Glomerular visceral epithelial cell (primary cell): ENCODE results near the gene IPCEF1.

Experiments used
- DNase-seq: peaks from one replicate; pipeline ENCODE4 v3.0.0-alpha.2; 2016; ENCODE audit errors: extremely low spot score

Gene IPCEF1

GRCh38 chr6:154356690-154357089 lies at the start of gene IPCEF1:
Gene IPCEF1 (minus strand): TSS chr6:154356803. CDS start chr6:154265947, 90,856 bp downstream.
- no peak for DNase-seq

GRCh38 chr6:154406301-154406700 lies 49.7 kb upstream of the IPCEF1 start:
- DNase-seq, result no peak

GRCh38 chr6:154404791-154405400 lies 48.3 kb upstream of the IPCEF1 start:
- DNase-seq, result peak; percentile 46

GRCh38 chr6:154403788-154404187 lies 47.2 kb upstream of the IPCEF1 start:
- DNase-seq, result peak; percentile 87

GRCh38 chr6:154402081-154402780 lies 45.6 kb upstream of the IPCEF1 start:
- no peak for DNase-seq

- DNase-seq, result no peak
Observed at GRCh38 chr6:154399097-154399496, 42.5 kb upstream of the IPCEF1 start.

- DNase-seq, result no peak
Observed at GRCh38 chr6:154397491-154398195, 41.0 kb upstream of the IPCEF1 start.

- DNase-seq, result no peak
Observed at GRCh38 chr6:154395878-154396277, 39.3 kb upstream of the IPCEF1 start.

DNA sequence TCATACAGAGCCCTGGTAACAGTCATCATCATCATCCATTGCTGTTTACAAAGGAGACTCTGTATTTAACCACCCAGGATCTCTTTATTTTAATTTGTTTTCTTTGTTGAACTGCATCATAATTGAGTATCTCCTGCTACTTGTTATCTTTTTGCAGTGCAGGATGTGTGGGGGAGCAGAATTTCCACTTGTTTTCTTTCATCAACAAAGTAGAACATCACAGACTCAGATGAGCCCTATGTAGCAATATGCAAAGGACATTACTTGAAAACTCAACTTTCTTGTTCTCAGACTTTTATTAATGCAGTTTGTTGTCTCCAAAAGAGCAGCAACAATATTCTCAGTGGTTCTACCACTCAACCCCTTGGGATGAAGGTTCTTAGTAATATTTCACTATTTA lies 38.7 kb upstream of the IPCEF1 start:
- DNase-seq, result no peak

DNA sequence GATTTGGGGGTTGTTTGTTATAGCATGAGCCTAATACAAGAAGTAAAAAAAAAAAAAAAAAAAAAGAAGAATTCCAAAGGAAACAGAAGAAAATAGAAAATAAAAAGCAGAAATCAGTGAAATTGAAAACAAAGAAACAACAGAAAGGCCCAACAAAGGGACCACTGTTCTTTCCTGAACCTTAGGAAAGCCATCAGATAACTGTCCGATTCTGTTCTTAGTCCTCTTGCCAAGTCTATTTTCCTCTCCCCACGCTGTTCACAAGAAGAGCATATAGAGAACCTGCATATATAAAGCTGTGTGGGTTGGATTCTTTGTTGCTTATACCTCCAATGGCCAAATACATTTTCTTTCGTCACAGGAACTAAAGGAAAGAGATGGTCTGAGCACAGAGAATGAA lies 38.0 kb upstream of the IPCEF1 start:
- DNase-seq, result no peak

DNA sequence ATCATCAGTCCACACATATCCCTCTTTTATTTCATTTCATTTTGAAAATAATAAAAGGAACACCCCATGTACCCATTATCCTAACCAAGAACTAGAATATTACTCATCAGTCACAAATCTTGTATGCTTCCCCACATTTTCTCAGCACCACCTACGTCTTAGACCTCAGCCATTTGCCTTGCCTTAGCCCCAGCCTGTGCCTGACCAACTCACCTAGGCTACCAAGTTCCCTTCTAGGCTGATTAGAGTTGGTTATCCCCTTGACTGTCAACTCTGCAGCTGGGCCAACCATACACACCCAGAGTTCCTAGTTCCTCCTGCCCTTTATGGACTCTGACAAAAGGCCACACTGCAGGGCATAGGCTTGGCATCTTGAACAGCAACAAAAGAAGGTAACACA lies 33.4 kb upstream of the IPCEF1 start:
- no peak for DNase-seq

DNA sequence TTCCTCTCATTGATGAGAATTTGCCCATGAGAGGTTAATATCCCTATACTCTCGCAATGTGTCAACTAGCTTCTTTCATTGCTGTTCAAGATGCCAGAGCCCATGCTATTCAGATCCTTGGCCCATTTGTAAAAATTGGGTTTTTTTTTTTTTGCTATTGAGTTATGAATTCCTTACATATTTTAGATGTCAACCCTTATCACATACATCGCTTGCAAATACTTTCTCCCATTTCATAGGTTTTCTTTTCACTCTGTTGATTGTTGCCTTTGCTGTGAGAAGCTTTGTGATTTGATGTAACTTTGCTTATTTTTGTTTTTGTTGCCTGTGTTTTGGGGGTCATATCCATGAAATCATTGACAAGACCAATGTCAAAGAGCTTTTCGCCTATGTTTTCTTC lies 32.2 kb upstream of the IPCEF1 start:
- DNase-seq, result no peak

- DNase-seq, result peak; percentile 82
Observed at GRCh38 chr6:154386848-154387717, 30.5 kb upstream of the IPCEF1 start.

GRCh38 chr6:154384191-154384590 lies 27.6 kb upstream of the IPCEF1 start:
- no peak for DNase-seq

DNA sequence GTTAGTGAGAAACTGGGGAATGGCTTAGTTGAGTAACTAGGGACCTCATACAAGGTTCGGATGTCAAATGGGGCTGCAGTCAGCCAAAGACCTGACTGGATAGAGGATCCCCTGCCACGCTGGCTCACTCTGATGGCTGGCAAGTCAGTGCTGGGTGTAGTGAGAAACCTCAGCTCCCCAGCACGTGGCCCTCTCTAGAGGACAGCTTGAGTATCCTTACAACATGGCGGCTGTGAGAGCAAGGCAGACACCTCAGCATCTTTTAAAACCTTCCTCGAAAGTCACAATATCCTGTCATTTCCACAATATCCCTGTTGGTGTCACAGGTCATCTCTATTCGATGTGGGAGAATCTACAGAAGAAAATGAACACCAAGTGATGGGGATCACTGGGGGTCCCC lies 26.7 kb upstream of the IPCEF1 start:
- DNase-seq, result no peak

DNA sequence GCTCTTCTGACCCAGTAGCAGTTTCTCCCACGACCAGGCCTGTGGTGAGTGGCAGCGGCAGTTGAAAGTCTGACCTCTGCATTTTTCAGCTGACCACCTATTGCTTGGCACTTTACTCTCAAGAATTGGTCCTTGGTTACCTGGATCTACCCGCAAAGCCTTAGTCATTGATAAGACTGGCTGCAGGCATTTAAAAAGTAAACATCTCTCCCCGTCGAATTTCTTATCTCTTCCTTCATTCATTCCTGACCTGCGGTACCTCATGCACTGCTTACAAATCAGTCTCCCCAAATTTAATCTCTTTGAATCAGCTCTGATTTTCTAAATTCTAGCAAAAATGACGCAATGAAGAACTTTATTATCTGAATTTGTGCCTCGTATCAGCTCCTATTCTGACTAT lies 26.1 kb upstream of the IPCEF1 start:
- no peak for DNase-seq

- DNase-seq, result no peak
Observed at GRCh38 chr6:154381548-154381947, 24.9 kb upstream of the IPCEF1 start.

DNA sequence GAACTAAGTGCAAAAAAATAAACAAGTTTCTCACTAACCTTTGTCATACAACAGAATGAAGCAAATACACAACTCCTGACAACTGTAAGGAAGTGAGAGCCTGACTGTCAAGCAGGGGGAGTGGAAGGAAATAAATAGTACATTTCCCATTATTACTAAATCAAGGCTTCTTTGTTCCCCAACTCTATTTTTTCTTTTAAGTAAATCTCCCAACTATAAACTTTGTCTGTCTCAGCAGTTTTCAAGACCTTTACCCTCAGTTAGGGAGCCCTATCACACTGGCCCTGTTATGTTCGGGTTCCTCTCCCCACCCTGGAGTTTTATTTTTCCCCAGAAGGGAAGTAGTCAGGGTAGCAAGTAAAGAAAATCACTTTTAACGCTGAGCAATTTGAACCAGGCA lies 24.1 kb upstream of the IPCEF1 start:
- DNase-seq, result no peak

GRCh38 chr6:154379585-154379984 lies 23.0 kb upstream of the IPCEF1 start:
- DNase-seq, result no peak

- DNase-seq, result no peak
Observed at GRCh38 chr6:154378518-154378917, 21.9 kb upstream of the IPCEF1 start.

DNA sequence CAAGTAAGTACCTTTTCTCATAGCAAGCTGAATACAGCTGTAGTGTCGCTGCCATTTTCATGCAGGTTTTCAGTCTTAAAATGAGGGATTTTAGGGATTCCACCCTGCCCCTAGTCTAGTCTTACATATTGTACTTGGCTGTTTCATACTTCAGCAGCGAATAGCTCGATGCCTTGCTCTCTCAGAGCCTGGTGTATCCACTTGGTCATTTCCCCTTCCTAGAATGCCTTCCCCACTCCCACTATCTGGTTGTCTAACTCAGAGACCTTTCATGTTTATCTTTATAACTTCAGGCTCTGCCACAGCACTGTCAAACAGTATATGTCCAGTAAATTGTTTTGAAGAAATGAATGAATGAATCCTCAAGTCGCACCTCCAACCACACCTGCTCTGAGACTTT lies 21.1 kb upstream of the IPCEF1 start:
- no peak for DNase-seq

- no peak for DNase-seq
Observed at GRCh38 chr6:154373971-154374370, 17.4 kb upstream of the IPCEF1 start.
